SK-N-SH (cell line): Measurements from ENCODE around the gene NTHL1. TPM values are rescaled to one million over a fixed set of nuclear protein-coding genes. Genes with fewer than 3 reads are reported as not detected.

Experiments used
- CTCF ChIA-PET: fragments of 300-600, 350-600 bp; formaldehyde crosslinking; extraction: SDS; loops from one replicate; lab custom pipeline; 2021; lab: Yijun Ruan, JAX
- POLR2A ChIA-PET: fragments of 350-600 bp; sonication (Branson Sonifier 250); formaldehyde crosslinking; extraction: SDS; loops from one replicate; lab custom pipeline; 2020; ENCODE audit warnings: antibody characterized with exemption, inconsistent platforms; lab: Yijun Ruan, JAX
- DNase-seq: peaks from one replicate; pipeline ENCODE4 v3.0.0; 2012
- H2AFZ ChIP-seq: fragments of 200-600 bp; sonication (generic); 2 replicates; pipeline ENCODE4 v1.8.1; 2016; ENCODE audit warnings: antibody characterized with exemption, mild to moderate bottlenecking, low read depth
- H3F3A ChIP-seq: fragments of 200-600 bp; sonication (generic); replicated peaks from 2 replicates; pipeline ENCODE3; 2016; ENCODE audit warnings: antibody characterized with exemption, mild to moderate bottlenecking; ENCODE audit not compliant: insufficient read depth
- H3K27ac ChIP-seq, 2 experiments: fragments of 200-500 bp in 1 of 2; fragments of 200-600 bp in 1 of 2; sonication (Bioruptor generic) in 1 of 2; sonication (generic), shearing (Covaris generic) in 1 of 2; 2 replicates each; pipeline versions ENCODE4 v1.5.1 to v1.6.1; 2014 to 2016; ENCODE audit warnings: low read depth in 2 of 2, inconsistent platforms in 1 of 2, low read length in 1 of 2, mild to moderate bottlenecking in 1 of 2, mixed read lengths in 1 of 2
- H3K27me3 ChIP-seq: fragments of 200-600 bp; sonication (generic), shearing (Covaris generic); 2 replicates; pipeline ENCODE4 v1.6.1; 2016; ENCODE audit warnings: mixed run types; ENCODE audit not compliant: insufficient read depth
- H3K36me3 ChIP-seq, 2 experiments: fragments of 200-500 bp in 1 of 2; fragments of 200-600 bp in 1 of 2; sonication (Bioruptor generic) in 1 of 2; sonication (generic) in 1 of 2; replicated peaks in 1 of 2; 2 replicates each; pipeline versions ENCODE3 to v1.5.1; 2014 to 2016; ENCODE audit warnings: low read length in 1 of 2, mild to moderate bottlenecking in 1 of 2; ENCODE audit not compliant: insufficient read depth in 2 of 2, control insufficient read depth in 1 of 2
- H3K4me1 ChIP-seq, 2 experiments: fragments of 200-500 bp in 1 of 2; fragments of 200-600 bp in 1 of 2; sonication (Bioruptor generic) in 1 of 2; sonication (generic), shearing (Covaris generic) in 1 of 2; 2 replicates each; pipeline versions ENCODE4 v1.5.1 to v1.6.1; 2014 to 2016; ENCODE audit warnings: low read depth in 1 of 2, low read length in 1 of 2, mixed run types in 1 of 2; ENCODE audit not compliant: insufficient read depth in 2 of 2, control insufficient read depth in 1 of 2
- H3K4me2 ChIP-seq: fragments of 200-600 bp; sonication (generic), shearing (Covaris generic); 2 replicates; pipeline ENCODE4 v1.6.1; 2017; ENCODE audit warnings: mixed run types
- H3K4me3 ChIP-seq, 2 experiments: fragments of 200-500 bp in 1 of 2; fragments of 200-600 bp in 1 of 2; sonication (Bioruptor generic) in 1 of 2; sonication (generic), shearing (Covaris generic) in 1 of 2; 2 replicates each; pipeline versions ENCODE4 v1.5.1 to v1.8.1; 2014 to 2016; ENCODE audit warnings: low read depth in 2 of 2, inconsistent platforms in 1 of 2, low read length in 1 of 2, mild to moderate bottlenecking in 1 of 2, mixed read lengths in 1 of 2, moderate library complexity in 1 of 2
- H3K79me2 ChIP-seq: fragments of 200-600 bp; sonication (generic); 2 replicates; pipeline ENCODE4 v1.8.1; 2017; ENCODE audit warnings: mild to moderate bottlenecking; ENCODE audit not compliant: insufficient read depth
- H3K9ac ChIP-seq: fragments of 200-600 bp; sonication (generic); 2 replicates; pipeline ENCODE4 v1.6.1; 2017; ENCODE audit warnings: mixed run types
- H3K9me2 ChIP-seq: fragments of 200-600 bp; sonication (generic); 2 replicates; pipeline ENCODE4 v1.6.1; 2017; ENCODE audit warnings: mixed run types
- H3K9me3 ChIP-seq: fragments of 200-600 bp; sonication (generic); 2 replicates; pipeline ENCODE4 v1.6.1; 2017; ENCODE audit warnings: mixed run types, mild to moderate bottlenecking, moderate library complexity
- H4K20me1 ChIP-seq: fragments of 200-600 bp; sonication (generic); 2 replicates; pipeline ENCODE4 v1.6.1; 2017; ENCODE audit warnings: mild to moderate bottlenecking, mixed run types; ENCODE audit not compliant: insufficient read depth
- CHD2 ChIP-seq: fragments of 150-350 bp; IDR thresholded peaks from 2 replicates; pipeline ENCODE4 v1.6.1; 2018; ENCODE audit warnings: low read length; ENCODE audit not compliant: partially characterized antibody
- ELF1 ChIP-seq: IDR thresholded peaks from 2 replicates; pipeline ENCODE4 v1.4.0; 2012
- EZH2phosphoT487 ChIP-seq: fragments of 200-600 bp; sonication (generic); IDR thresholded peaks from 2 replicates; pipeline ENCODE4 v1.6.1; 2017; ENCODE audit warnings: low read depth, mixed run types, mild to moderate bottlenecking, antibody characterized with exemption, moderate library complexity, borderline replicate concordance
- FOSL2 ChIP-seq: IDR thresholded peaks from 2 replicates; pipeline ENCODE4 v1.4.0; 2012; ENCODE audit warnings: low read depth, mild to moderate bottlenecking, moderate library complexity, borderline replicate concordance
- GABPA ChIP-seq: IDR thresholded peaks from 2 replicates; pipeline ENCODE4 v1.4.0; 2012; ENCODE audit warnings: low read depth, mild to moderate bottlenecking
- JUND ChIP-seq: IDR thresholded peaks from 2 replicates; pipeline ENCODE4 v1.4.0; 2012
- MEF2A ChIP-seq: IDR thresholded peaks from 2 replicates; pipeline ENCODE4 v1.4.0; 2012; ENCODE audit warnings: low read depth, borderline replicate concordance
- MXI1 ChIP-seq: IDR thresholded peaks from 2 replicates; pipeline ENCODE4 v1.6.1; 2012; ENCODE audit warnings: mild to moderate bottlenecking, low read depth, low read length, improper control_type of control experiment
- NFIC ChIP-seq: IDR thresholded peaks from 2 replicates; pipeline ENCODE4 v1.4.0; 2012; ENCODE audit warnings: borderline replicate concordance
- NRF1 ChIP-seq: IDR thresholded peaks from 2 replicates; pipeline ENCODE4 v1.6.1; 2012; ENCODE audit warnings: low read depth, mild to moderate bottlenecking, low read length
- POLR2AphosphoS5 ChIP-seq: IDR thresholded peaks from 2 replicates; pipeline ENCODE4 v1.6.1; 2012; ENCODE audit warnings: low read depth, low read length
- RCOR1 ChIP-seq: fragments of 150-350 bp; IDR thresholded peaks from 2 replicates; pipeline ENCODE4 v1.6.1; 2017; ENCODE audit warnings: antibody characterized with exemption, low read length
- RXRA ChIP-seq: IDR thresholded peaks from 2 replicates; pipeline ENCODE4 v1.4.0; 2012; ENCODE audit warnings: low read depth, mild to moderate bottlenecking, borderline replicate concordance
- TCF12 ChIP-seq: IDR thresholded peaks from 2 replicates; pipeline ENCODE4 v1.4.0; 2012
- TEAD4 ChIP-seq: IDR thresholded peaks from 2 replicates; pipeline ENCODE4 v1.4.0; 2012; ENCODE audit warnings: mild to moderate bottlenecking, borderline replicate concordance; ENCODE audit not compliant: insufficient read depth
- WGBS: methylation state at CpG from one replicate; pipeline ENCODE4 v1.1.6; 2017; ENCODE audit warnings: low lambda C conversion rate; 5-methylcytosine and 5-hydroxymethylcytosine counted together
- polyA plus RNA-seq, 3 experiments: library from polyadenylated mRNA; depleted of rRNA; stranded (reverse); fragments of >200 nt; gene quantifications; 2 replicates each; pipeline ENCODE4 v1.2.3, GENCODE V29; 2012
- TF ChIP-seq, protein P1 (sequence below): IDR thresholded peaks from 2 replicates; pipeline ENCODE4 v1.4.0; 2012; ENCODE audit warnings: low read depth, borderline replicate concordance
- TF ChIP-seq, protein P2 (sequence below): fragments of 200-600 bp; sonication (generic); IDR thresholded peaks from 2 replicates; pipeline ENCODE4 v1.6.1; 2017; ENCODE audit warnings: antibody characterized with exemption, mild to moderate bottlenecking, moderate library complexity
- TF ChIP-seq, protein P3 (sequence below): IDR thresholded peaks from 2 replicates; pipeline ENCODE4; 2012
- TF ChIP-seq, protein P4 (sequence below): IDR thresholded peaks from 2 replicates; pipeline ENCODE4 v1.6.1; 2012; ENCODE audit warnings: mild to moderate bottlenecking, low read depth, low read length, moderate library complexity
- TF ChIP-seq, protein P5 (sequence below): fragments of 150-350 bp; IDR thresholded peaks from 2 replicates; pipeline ENCODE4 v1.6.1; 2017; ENCODE audit warnings: antibody characterized with exemption, low read length, low read depth, borderline replicate concordance

Gene NTHL1
- polyA plus RNA-seq, 1 of the 3 experiments (the other 2 are of a cell fraction), result 77.3 TPM

DNA sequence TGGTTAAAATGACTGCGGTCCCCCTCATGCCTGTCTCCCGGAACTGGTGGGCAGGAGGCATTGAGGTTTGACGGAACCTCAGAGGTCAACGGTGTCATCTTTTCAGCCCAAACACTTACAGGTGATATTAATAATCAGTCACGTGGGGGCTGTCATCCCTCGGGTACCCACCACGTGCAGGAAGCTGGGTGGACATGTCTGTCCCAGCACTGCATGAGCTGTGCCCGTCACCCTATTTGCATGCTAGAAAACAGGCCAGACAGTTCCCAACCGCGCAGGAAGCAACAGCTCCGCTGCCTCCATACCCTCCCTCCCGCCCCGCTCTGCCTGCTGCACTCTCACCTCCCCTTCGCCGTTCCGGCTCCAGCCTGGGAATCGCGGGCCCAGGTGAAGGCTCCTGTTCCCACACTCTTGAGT, 56.5 kb downstream of the NTHL1 start:
- TF ChIP-seq FOSL2, result no peak
- no peak for TF ChIP-seq MXI1
- no peak for TF ChIP-seq CHD2
- TF ChIP-seq RXRA, result no peak
- TF ChIP-seq TCF12, result no peak
- no peak for TF ChIP-seq TEAD4
- TF ChIP-seq, protein P1, sequence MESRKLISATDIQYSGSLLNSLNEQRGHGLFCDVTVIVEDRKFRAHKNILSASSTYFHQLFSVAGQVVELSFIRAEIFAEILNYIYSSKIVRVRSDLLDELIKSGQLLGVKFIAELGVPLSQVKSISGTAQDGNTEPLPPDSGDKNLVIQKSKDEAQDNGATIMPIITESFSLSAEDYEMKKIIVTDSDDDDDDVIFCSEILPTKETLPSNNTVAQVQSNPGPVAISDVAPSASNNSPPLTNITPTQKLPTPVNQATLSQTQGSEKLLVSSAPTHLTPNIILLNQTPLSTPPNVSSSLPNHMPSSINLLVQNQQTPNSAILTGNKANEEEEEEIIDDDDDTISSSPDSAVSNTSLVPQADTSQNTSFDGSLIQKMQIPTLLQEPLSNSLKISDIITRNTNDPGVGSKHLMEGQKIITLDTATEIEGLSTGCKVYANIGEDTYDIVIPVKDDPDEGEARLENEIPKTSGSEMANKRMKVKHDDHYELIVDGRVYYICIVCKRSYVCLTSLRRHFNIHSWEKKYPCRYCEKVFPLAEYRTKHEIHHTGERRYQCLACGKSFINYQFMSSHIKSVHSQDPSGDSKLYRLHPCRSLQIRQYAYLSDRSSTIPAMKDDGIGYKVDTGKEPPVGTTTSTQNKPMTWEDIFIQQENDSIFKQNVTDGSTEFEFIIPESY, result no peak
- TF ChIP-seq ELF1, result no peak
- no peak for TF ChIP-seq GABPA
- TF ChIP-seq, protein P2, sequence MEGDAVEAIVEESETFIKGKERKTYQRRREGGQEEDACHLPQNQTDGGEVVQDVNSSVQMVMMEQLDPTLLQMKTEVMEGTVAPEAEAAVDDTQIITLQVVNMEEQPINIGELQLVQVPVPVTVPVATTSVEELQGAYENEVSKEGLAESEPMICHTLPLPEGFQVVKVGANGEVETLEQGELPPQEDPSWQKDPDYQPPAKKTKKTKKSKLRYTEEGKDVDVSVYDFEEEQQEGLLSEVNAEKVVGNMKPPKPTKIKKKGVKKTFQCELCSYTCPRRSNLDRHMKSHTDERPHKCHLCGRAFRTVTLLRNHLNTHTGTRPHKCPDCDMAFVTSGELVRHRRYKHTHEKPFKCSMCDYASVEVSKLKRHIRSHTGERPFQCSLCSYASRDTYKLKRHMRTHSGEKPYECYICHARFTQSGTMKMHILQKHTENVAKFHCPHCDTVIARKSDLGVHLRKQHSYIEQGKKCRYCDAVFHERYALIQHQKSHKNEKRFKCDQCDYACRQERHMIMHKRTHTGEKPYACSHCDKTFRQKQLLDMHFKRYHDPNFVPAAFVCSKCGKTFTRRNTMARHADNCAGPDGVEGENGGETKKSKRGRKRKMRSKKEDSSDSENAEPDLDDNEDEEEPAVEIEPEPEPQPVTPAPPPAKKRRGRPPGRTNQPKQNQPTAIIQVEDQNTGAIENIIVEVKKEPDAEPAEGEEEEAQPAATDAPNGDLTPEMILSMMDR, result no peak
- TF ChIP-seq, protein P3, sequence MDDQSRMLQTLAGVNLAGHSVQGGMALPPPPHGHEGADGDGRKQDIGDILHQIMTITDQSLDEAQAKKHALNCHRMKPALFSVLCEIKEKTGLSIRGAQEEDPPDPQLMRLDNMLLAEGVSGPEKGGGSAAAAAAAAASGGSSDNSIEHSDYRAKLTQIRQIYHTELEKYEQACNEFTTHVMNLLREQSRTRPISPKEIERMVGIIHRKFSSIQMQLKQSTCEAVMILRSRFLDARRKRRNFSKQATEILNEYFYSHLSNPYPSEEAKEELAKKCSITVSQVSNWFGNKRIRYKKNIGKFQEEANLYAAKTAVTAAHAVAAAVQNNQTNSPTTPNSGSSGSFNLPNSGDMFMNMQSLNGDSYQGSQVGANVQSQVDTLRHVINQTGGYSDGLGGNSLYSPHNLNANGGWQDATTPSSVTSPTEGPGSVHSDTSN, result no peak
- no peak for TF ChIP-seq RCOR1
- TF ChIP-seq POLR2AphosphoS5, result no peak
- TF ChIP-seq, protein P4, sequence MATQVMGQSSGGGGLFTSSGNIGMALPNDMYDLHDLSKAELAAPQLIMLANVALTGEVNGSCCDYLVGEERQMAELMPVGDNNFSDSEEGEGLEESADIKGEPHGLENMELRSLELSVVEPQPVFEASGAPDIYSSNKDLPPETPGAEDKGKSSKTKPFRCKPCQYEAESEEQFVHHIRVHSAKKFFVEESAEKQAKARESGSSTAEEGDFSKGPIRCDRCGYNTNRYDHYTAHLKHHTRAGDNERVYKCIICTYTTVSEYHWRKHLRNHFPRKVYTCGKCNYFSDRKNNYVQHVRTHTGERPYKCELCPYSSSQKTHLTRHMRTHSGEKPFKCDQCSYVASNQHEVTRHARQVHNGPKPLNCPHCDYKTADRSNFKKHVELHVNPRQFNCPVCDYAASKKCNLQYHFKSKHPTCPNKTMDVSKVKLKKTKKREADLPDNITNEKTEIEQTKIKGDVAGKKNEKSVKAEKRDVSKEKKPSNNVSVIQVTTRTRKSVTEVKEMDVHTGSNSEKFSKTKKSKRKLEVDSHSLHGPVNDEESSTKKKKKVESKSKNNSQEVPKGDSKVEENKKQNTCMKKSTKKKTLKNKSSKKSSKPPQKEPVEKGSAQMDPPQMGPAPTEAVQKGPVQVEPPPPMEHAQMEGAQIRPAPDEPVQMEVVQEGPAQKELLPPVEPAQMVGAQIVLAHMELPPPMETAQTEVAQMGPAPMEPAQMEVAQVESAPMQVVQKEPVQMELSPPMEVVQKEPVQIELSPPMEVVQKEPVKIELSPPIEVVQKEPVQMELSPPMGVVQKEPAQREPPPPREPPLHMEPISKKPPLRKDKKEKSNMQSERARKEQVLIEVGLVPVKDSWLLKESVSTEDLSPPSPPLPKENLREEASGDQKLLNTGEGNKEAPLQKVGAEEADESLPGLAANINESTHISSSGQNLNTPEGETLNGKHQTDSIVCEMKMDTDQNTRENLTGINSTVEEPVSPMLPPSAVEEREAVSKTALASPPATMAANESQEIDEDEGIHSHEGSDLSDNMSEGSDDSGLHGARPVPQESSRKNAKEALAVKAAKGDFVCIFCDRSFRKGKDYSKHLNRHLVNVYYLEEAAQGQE, result no peak
- TF ChIP-seq JUND, result no peak
- TF ChIP-seq EZH2phosphoT487, result no peak
- TF ChIP-seq NFIC, result no peak
- no peak for TF ChIP-seq NRF1
- no peak for TF ChIP-seq MEF2A
- TF ChIP-seq, protein P5, sequence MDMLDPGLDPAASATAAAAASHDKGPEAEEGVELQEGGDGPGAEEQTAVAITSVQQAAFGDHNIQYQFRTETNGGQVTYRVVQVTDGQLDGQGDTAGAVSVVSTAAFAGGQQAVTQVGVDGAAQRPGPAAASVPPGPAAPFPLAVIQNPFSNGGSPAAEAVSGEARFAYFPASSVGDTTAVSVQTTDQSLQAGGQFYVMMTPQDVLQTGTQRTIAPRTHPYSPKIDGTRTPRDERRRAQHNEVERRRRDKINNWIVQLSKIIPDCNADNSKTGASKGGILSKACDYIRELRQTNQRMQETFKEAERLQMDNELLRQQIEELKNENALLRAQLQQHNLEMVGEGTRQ, result no peak
- Histone ChIP-seq H3K36me3 (peaks cover 0 to 5% of the 10 kb centered on the region in 2 experiments), H3K79me2 (peaks cover 2% of the 10 kb centered on the region; the same call in 1 of the 2 replicates), H3K9me2 (no peaks in the 10 kb centered on the region), H2AFZ (no peak overlapping the region), H4K20me1 (no peaks in the 10 kb centered on the region), H3K9me3 (no peaks in the 10 kb centered on the region), H3K4me2 (0 out of 2 replicates have a peak overlapping the region, but pooled peaks have one; percentile 85), H3K4me1 (peaks cover 0 to 18% of the 10 kb centered on the region in 2 experiments; a peak in 1 of 4 replicates), H3K27ac (no peak overlapping the region), H3K4me3 (peak overlapping the region in 1 of 2 experiments; percentile 62; a peak in 1 of 4 replicates), H3K9ac (no peak overlapping the region), H3F3A (peaks cover 16% of the 10 kb centered on the region), H3K27me3 (no peaks in the 10 kb centered on the region)
- POLR2A ChIA-PET, result no interaction called here
- WGBS, result 95% methylated on average over 13 of the region's 18 CpGs
- no peak for DNase-seq
- CTCF ChIA-PET, result interaction anchor here (1.3 to 12.9 kb wide), 2 partner anchors 13 to 18 kb away, joined by 4 to 108 read pairs; no protein-coding TSS in a partner anchor
